ENCODE measurements around the gene PPP2R5C.

Gene PPP2R5C

DNA sequence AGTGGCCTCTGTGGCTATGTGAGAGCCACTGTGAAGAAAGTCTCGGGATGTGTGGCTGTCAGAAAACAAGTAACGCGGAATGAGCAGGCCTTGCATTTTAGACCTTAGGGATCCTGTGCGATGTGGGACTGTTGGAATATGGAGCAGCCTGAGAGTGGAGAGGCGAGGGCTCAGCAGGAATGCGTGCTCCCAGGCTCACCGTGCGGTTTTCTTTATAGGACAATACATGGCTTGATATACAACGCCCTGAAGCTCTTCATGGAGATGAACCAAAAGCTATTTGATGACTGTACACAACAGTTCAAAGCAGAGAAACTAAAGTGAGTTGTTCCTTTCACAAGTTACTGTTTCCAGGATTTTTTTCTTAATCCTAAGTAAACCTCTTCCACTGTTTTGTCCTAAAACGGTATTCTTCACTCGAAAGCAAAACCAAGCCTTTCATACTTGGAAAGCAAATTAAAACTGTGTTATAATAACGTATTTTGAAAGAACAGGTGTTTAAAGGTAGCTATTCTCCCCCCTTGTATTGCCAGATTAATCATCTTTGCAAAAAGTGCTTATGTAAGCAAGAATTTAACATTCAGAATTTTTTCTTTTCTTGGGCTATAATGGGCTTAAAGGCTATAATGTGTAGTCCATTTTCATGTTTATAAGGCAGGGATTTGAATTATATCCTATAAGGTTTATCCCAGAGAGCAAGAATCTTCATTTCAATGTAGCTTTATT, 148.0 kb downstream of the PPP2R5C start:
- DNase-seq (ENCODE audit: low read depth, low spot score), result no peak
- in situ Hi-C loops (cut with HindIII; ENCODE audit: low sequenced_read_pairs), result no loop called here
- TF ChIP-seq, protein P1, sequence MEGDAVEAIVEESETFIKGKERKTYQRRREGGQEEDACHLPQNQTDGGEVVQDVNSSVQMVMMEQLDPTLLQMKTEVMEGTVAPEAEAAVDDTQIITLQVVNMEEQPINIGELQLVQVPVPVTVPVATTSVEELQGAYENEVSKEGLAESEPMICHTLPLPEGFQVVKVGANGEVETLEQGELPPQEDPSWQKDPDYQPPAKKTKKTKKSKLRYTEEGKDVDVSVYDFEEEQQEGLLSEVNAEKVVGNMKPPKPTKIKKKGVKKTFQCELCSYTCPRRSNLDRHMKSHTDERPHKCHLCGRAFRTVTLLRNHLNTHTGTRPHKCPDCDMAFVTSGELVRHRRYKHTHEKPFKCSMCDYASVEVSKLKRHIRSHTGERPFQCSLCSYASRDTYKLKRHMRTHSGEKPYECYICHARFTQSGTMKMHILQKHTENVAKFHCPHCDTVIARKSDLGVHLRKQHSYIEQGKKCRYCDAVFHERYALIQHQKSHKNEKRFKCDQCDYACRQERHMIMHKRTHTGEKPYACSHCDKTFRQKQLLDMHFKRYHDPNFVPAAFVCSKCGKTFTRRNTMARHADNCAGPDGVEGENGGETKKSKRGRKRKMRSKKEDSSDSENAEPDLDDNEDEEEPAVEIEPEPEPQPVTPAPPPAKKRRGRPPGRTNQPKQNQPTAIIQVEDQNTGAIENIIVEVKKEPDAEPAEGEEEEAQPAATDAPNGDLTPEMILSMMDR (IDR thresholded peaks at IDR 0.05; ENCODE audit: low read depth, low read length), result no peak
- H3K4me3 ChIP-seq (ENCODE audit: low read depth, low read length), result no peak overlapping the region

DNA sequence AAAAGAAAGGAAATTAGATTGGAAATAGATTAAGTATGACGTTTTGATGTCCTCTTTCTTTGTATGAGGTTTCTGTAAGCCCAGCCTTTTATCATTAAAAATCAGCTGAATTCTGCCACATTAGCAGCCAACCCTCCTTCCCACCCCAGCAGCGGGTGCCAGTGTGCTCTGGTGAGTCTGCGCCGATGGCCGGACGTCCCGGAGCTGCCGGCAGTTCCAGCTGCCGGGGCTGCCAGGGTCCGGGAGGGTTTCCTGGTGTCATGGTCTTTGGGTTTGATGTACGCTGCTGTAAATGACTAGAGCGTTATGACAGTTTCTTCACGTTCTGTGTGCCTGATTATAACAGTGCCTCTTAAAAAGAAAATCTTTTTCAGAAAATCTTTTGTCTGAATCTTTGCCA, 151.3 kb downstream of the PPP2R5C start:
- no peak overlapping the region for H3K4me3 ChIP-seq (ENCODE audit: low read depth, low read length)
- DNase-seq (ENCODE audit: low read depth, low spot score), result no peak
- in situ Hi-C loops (cut with HindIII; ENCODE audit: low sequenced_read_pairs), result no loop called here
- TF ChIP-seq, protein P1 (IDR thresholded peaks at IDR 0.05; ENCODE audit: low read depth, low read length), result no peak

DNA sequence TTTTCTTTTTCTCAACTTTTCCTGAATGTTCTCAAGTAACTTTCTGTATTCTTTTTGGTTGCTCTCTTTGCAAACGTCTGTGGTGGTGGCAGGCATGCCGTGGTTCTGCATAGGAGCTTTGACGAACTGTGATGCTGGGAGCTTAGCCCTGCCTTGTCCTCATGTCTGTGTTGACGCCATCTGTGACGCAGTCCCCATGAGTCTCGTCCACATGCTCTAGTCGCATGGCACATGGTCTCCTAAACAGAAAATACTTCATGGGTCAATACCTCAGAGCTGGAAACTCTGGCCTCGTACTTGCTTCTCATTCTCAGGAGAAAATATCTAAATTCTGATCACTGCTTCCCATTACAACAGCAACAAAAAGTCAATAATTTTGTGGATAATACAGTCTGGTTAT, 152.6 kb downstream of the PPP2R5C start:
- TF ChIP-seq, protein P1 (IDR thresholded peaks at IDR 0.05; ENCODE audit: low read depth, low read length), result no peak
- no peak for DNase-seq (ENCODE audit: low read depth, low spot score)
- in situ Hi-C loops (cut with HindIII; ENCODE audit: low sequenced_read_pairs), result no loop called here
- no peak overlapping the region for H3K4me3 ChIP-seq (ENCODE audit: low read depth, low read length)

DNA sequence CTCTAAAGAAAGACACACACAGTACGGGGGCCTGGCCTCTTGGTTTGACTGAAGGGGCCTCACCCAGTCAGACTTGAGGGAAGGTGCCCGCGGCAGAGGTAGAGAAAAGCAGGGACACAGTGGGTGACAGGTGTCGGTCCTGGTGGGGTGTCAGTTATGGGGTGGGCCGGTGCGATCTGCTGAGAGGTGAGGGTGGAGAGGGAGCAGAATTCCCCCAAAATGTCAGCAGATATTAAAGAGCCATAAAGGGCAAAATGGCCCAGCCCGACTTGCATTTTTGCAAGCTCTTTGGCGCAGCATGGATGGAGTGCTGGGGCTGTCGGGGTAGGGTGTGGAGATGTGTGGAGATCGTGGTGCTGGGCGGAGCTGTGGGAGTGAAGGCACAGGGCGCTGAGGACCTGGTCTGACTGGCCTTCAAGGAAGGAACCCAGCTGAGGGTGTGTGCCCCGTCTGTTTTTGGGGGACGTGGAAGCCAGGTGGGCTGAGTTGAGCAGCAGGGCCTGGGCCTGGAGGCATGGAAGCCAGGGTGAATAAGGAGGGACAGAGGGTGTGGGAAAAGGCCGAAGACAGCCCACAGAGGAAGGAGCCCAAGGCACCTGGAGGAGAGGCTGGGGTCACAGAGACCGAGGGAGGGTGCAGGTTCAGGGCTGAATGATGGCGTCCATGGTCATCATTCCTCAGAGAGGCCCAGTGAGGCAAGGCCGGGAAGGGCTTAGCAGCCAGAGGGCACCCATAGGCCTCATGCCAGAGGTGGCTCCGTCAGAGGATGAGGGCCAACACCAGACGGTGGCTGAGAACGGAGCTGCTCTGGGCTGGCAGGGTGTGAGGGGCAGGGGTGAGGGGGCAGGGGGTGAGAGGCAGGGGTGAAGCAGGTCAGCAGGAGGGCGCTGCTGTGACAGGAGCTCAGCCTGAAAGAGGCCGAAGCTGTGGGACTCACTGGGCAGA, 154.6 kb downstream of the PPP2R5C start:
- no peak overlapping the region for H3K4me3 ChIP-seq (ENCODE audit: low read depth, low read length)
- TF ChIP-seq, protein P1 (IDR thresholded peaks at IDR 0.05; ENCODE audit: low read depth, low read length), result no peak
- DNase-seq (ENCODE audit: low read depth, low spot score), result no peak
- in situ Hi-C loops (cut with HindIII; ENCODE audit: low sequenced_read_pairs), result no loop called here

DNA sequence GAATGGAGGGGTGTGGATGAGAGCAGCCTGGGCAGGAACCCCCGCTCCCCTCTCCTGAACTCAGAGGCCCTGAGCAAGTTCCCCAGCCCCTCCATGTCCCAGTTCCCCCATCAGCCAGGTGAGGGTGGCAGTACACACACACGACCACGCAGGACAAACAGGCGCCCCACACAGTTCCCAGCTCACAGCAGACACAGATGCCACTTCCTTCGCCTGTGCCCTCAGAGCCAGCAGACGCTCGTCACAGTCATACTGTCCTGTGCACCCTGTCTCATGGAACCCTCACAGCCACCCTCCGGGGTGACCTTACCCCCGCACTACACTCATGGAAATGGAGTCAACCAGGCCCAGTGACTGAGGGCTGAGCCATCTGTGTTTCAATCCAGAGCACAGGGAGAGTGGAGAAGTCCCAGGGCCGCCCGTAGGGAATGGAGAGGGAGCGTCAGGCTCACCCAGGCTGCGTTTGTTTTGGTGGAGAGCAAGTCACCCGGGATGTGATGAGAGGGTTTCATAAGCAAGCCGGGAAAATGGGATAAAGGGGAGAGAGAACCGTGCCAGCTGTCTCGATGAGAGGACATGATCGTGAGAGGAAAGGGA, 155.4 kb downstream of the PPP2R5C start:
- H3K4me3 ChIP-seq (ENCODE audit: low read depth, low read length), result no peak overlapping the region
- TF ChIP-seq, protein P1 (IDR thresholded peaks at IDR 0.05; ENCODE audit: low read depth, low read length), result no peak
- in situ Hi-C loops (cut with HindIII; ENCODE audit: low sequenced_read_pairs), result no loop called here
- DNase-seq (ENCODE audit: low read depth, low spot score), result no peak

DNA sequence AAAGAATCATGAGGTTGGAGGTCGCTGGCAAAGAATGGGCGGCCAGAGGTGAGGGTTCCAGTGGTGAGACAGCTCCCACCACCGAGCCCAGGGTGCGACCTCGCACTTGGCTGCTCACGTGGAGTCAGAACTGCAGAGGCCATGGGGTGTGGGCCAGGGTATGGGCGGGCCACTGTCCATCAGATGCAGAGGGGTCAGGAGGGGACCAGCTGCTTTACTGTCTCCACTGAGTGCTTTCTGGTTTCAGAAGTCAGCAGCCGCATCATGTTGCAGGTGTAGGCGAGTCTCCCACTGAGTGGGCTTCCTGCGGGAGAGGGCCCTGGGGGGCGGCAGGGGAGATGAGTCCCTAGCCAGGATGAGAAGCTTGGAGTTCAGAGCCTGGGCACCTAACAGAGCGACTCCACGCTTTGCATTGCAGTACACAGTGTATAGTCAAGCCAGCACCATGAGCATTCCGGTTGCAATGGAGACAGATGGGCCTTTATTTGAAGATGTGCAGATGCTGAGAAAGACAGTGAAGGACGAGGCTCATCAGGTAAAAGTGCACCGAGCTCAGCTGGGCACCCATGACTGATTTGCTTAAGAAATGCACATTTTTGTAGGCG, 156.0 kb downstream of the PPP2R5C start:
- in situ Hi-C loops (cut with HindIII; ENCODE audit: low sequenced_read_pairs), result no loop called here
- peak; percentile 6 for DNase-seq (ENCODE audit: low read depth, low spot score)
- no peak overlapping the region for H3K4me3 ChIP-seq (ENCODE audit: low read depth, low read length)
- TF ChIP-seq, protein P1 (IDR thresholded peaks at IDR 0.05; ENCODE audit: low read depth, low read length), result no peak
